T-helper 2 cell treated with Interferon-gamma antibody and Interleukin-4, amounts not matched to agents 100 ng/mL and 5 ng/mL, for 36 hours (primary cell): ENCODE results near the gene FNDC11. TPM values are rescaled to one million over a fixed set of nuclear protein-coding genes. Genes with fewer than 3 reads are reported as not detected.
"Not testable (repeated sequence)": the region's sequence is repeated elsewhere in the genome, so short reads cannot be mapped to it uniquely, and the experiment has no call there.

Experiments
- intact Hi-C: fragments of 100-400 bp; cut with micrococcal nuclease; formaldehyde crosslinking; loops from one replicate; pipeline ENCODE4 v1.15.1; 2023
- total RNA-seq: library from RNA; stranded (reverse); gene quantifications from 2 replicates; pipeline ENCODE4 v1.2.3, GENCODE V29; 2022

Gene FNDC11
- total RNA-seq, 1 donor from 2014 or later, result 0.66 TPM

- intact Hi-C loops, result no loop called here
Observed at GRCh38 chr20:63596423-63596822, 42.5 kb downstream of the FNDC11 start.

- intact Hi-C loops, result no loop called here
Observed at GRCh38 chr20:63597651-63598478, 43.9 kb downstream of the FNDC11 start.

GRCh38 chr20:63598479-63599395, 44.8 kb downstream of the FNDC11 start:
- intact Hi-C loops, result no loop called here

GRCh38 chr20:63599396-63600050, 45.6 kb downstream of the FNDC11 start:
- intact Hi-C loops, result no loop called here

- intact Hi-C loops, result not testable (repeated sequence)
Observed at GRCh38 chr20:63601679-63602078, 47.7 kb downstream of the FNDC11 start.

- intact Hi-C loops, result no loop called here
Observed at GRCh38 chr20:63602321-63602720, 48.4 kb downstream of the FNDC11 start.

Other genes with a start within 250 kb of the FNDC11 start
- not detected in 2 replicates for gene CHRNA4, start 192.8 kb upstream of the FNDC11 start, total RNA-seq
- gene KCNQ2, start 81.5 kb upstream of the FNDC11 start, total RNA-seq, result 0.05 and 0.11 TPM in 2 replicates
- 0.45 and 0.55 TPM in 2 replicates for gene EEF1A2, start 55.1 kb upstream of the FNDC11 start, total RNA-seq
- gene PPDPF, start 33.4 kb upstream of the FNDC11 start, total RNA-seq, result 159 and 167 TPM in 2 replicates
- 1.1 and 1.2 TPM in 2 replicates for gene PTK6, start 16.8 kb upstream of the FNDC11 start, total RNA-seq
- gene SRMS, start 6.4 kb upstream of the FNDC11 start, total RNA-seq, result not detected in 2 replicates
- 46.4 and 47.7 TPM in 2 replicates for gene HELZ2, start 20.1 kb downstream of the FNDC11 start, total RNA-seq
- 16.3 and 17.4 TPM in 2 replicates for gene GMEB2, start 72.9 kb downstream of the FNDC11 start, total RNA-seq
- gene STMN3, start 99.3 kb downstream of the FNDC11 start, total RNA-seq, result 25.9 and 27.3 TPM in 2 replicates
- 49.5 and 52.4 TPM in 2 replicates for gene RTEL1, start 104.2 kb downstream of the FNDC11 start, total RNA-seq
- not detected in 2 replicates for gene TNFRSF6B, start 142.5 kb downstream of the FNDC11 start, total RNA-seq
- gene ARFRP1, start 153.8 kb downstream of the FNDC11 start, total RNA-seq, result 63.3 and 66.8 TPM in 2 replicates
- 41.6 and 44.2 TPM in 2 replicates for gene ZGPAT, start 153.9 kb downstream of the FNDC11 start, total RNA-seq
- gene LIME1, start 182.5 kb downstream of the FNDC11 start, total RNA-seq, result 185 and 193 TPM in 2 replicates
- 102 and 113 TPM in 2 replicates for gene SLC2A4RG, start 185.6 kb downstream of the FNDC11 start, total RNA-seq